GM23338 (cell line): ENCODE data around the gene KCNK16. TPM values are rescaled to one million over a fixed set of nuclear protein-coding genes. Genes with fewer than 3 reads are reported as not detected.

ENCODE experiments used
- EZH2 ChIP-seq: fragments of 200-600 bp; sonication (generic); IDR thresholded peaks from one replicate; pipeline ENCODE4 v1.8.0; 2017; ENCODE audit warnings: antibody characterized with exemption, mild to moderate bottlenecking, low read depth; ENCODE audit not compliant: unreplicated experiment
- JUNB ChIP-seq: IDR thresholded peaks from one replicate; pipeline ENCODE4 v1.6.1; 2016; ENCODE audit warnings: antibody characterized with exemption; ENCODE audit not compliant: unreplicated experiment
- NANOG ChIP-seq: IDR thresholded peaks from 2 replicates; pipeline ENCODE4 v1.6.1; 2016; ENCODE audit warnings: antibody characterized with exemption, borderline replicate concordance
- ZNF331 ChIP-seq: fragments of 250-450 bp; sonication (Bioruptor Pico); IDR thresholded peaks from 2 replicates; pipeline ENCODE4 v1.5.0; 2020; ENCODE audit warnings: low read depth, mild to moderate bottlenecking, moderate library complexity
- polyA plus RNA-seq: library from polyadenylated mRNA; unstranded; fragments of >200 nt; fragmentation: Nextera tagmentation; extraction: Ambion mirVana; gene quantifications from 2 replicates; pipeline ENCODE4 v1.2.1, GENCODE V29; 2016
- total RNA-seq: library from RNA; depleted of rRNA; stranded (reverse); fragments of >200 nt; shearing (Covaris generic); gene quantifications from 2 replicates; pipeline ENCODE4 v1.2.3, GENCODE V29; 2014
- TF ChIP-seq, protein P1 (sequence below): fragments of 250-450 bp; sonication (Bioruptor Pico); IDR thresholded peaks from 2 replicates; pipeline ENCODE4 v1.5.0; 2020; ENCODE audit warnings: mild to moderate bottlenecking, moderate library complexity
- TF ChIP-seq, protein P2 (sequence below): IDR thresholded peaks from one replicate; pipeline ENCODE4 v1.6.1; 2018; ENCODE audit warnings: antibody characterized with exemption; ENCODE audit not compliant: unreplicated experiment

KCNK16 gene
- total and polyA plus RNA-seq, 2 experiments from 2014 or later, result not detected

DNA sequence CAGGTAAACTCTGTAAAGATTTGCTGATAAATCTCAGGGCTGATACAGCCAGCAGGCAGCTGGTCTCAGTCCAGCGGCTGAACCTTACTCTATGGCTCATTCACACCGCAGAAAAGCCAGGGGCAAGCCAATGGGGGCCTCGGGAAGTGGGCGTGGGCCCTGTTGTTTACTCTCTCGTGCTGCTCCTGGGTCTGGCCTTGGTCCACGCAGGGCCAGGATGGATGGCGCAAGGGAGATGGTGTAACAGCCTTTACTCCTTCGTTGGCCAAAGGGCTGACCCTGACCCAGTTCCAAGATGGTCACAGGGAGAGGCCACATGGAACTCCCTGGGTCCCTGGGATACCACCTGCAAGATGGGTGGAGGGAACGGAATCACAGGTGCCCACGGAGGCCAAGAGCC is 24.4 kb downstream of the KCNK16 start (continued):
- TF ChIP-seq, protein P1, sequence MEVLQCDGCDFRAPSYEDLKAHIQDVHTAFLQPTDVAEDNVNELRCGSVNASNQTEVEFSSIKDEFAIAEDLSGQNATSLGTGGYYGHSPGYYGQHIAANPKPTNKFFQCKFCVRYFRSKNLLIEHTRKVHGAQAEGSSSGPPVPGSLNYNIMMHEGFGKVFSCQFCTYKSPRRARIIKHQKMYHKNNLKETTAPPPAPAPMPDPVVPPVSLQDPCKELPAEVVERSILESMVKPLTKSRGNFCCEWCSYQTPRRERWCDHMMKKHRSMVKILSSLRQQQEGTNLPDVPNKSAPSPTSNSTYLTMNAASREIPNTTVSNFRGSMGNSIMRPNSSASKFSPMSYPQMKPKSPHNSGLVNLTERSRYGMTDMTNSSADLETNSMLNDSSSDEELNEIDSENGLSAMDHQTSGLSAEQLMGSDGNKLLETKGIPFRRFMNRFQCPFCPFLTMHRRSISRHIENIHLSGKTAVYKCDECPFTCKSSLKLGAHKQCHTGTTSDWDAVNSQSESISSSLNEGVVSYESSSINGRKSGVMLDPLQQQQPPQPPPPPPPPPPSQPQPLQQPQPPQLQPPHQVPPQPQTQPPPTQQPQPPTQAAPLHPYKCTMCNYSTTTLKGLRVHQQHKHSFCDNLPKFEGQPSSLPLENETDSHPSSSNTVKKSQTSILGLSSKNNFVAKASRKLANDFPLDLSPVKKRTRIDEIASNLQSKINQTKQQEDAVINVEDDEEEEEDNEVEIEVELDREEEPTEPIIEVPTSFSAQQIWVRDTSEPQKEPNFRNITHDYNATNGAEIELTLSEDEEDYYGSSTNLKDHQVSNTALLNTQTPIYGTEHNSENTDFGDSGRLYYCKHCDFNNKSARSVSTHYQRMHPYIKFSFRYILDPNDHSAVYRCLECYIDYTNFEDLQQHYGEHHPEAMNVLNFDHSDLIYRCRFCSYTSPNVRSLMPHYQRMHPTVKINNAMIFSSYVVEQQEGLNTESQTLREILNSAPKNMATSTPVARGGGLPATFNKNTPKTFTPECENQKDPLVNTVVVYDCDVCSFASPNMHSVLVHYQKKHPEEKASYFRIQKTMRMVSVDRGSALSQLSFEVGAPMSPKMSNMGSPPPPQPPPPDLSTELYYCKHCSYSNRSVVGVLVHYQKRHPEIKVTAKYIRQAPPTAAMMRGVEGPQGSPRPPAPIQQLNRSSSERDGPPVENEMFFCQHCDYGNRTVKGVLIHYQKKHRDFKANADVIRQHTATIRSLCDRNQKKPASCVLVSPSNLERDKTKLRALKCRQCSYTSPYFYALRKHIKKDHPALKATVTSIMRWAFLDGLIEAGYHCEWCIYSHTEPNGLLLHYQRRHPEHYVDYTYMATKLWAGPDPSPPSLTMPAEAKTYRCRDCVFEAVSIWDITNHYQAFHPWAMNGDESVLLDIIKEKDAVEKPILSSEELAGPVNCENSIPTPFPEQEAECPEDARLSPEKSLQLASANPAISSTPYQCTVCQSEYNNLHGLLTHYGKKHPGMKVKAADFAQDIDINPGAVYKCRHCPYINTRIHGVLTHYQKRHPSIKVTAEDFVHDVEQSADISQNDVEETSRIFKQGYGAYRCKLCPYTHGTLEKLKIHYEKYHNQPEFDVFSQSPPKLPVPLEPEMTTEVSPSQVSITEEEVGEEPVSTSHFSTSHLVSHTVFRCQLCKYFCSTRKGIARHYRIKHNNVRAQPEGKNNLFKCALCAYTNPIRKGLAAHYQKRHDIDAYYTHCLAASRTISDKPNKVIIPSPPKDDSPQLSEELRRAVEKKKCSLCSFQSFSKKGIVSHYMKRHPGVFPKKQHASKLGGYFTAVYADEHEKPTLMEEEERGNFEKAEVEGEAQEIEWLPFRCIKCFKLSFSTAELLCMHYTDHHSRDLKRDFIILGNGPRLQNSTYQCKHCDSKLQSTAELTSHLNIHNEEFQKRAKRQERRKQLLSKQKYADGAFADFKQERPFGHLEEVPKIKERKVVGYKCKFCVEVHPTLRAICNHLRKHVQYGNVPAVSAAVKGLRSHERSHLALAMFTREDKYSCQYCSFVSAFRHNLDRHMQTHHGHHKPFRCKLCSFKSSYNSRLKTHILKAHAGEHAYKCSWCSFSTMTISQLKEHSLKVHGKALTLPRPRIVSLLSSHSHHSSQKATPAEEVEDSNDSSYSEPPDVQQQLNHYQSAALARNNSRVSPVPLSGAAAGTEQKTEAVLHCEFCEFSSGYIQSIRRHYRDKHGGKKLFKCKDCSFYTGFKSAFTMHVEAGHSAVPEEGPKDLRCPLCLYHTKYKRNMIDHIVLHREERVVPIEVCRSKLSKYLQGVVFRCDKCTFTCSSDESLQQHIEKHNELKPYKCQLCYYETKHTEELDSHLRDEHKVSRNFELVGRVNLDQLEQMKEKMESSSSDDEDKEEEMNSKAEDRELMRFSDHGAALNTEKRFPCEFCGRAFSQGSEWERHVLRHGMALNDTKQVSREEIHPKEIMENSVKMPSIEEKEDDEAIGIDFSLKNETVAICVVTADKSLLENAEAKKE (CRISPR knock-in tag), result no peak
- TF ChIP-seq ZNF331 (no peak), EZH2 (no peak), NANOG (no peak), JUNB (no peak)
- TF ChIP-seq, protein P2, sequence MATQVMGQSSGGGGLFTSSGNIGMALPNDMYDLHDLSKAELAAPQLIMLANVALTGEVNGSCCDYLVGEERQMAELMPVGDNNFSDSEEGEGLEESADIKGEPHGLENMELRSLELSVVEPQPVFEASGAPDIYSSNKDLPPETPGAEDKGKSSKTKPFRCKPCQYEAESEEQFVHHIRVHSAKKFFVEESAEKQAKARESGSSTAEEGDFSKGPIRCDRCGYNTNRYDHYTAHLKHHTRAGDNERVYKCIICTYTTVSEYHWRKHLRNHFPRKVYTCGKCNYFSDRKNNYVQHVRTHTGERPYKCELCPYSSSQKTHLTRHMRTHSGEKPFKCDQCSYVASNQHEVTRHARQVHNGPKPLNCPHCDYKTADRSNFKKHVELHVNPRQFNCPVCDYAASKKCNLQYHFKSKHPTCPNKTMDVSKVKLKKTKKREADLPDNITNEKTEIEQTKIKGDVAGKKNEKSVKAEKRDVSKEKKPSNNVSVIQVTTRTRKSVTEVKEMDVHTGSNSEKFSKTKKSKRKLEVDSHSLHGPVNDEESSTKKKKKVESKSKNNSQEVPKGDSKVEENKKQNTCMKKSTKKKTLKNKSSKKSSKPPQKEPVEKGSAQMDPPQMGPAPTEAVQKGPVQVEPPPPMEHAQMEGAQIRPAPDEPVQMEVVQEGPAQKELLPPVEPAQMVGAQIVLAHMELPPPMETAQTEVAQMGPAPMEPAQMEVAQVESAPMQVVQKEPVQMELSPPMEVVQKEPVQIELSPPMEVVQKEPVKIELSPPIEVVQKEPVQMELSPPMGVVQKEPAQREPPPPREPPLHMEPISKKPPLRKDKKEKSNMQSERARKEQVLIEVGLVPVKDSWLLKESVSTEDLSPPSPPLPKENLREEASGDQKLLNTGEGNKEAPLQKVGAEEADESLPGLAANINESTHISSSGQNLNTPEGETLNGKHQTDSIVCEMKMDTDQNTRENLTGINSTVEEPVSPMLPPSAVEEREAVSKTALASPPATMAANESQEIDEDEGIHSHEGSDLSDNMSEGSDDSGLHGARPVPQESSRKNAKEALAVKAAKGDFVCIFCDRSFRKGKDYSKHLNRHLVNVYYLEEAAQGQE, result no peak
